Measurements from ENCODE around the gene SORCS2. TPM values are rescaled to one million over a fixed set of nuclear protein-coding genes. Genes with fewer than 3 reads are reported as not detected.

SORCS2 gene
- total RNA-seq, 6 experiments from 2014 or later: 0.18 to 6.2 (median 3.1) TPM

- WGBS (ENCODE audit: insufficient coverage, low coverage, low lambda C conversion rate, missing lambda C conversion rate): 80% methylated on average over 3 of the region's 12 CpGs
- DNase-seq (no peak), ATAC-seq (no peak)
Measured at GRCh38 chr4:7540206-7540605, 347.9 kb downstream of the SORCS2 start.

GRCh38 chr4:7540654-7541413, 348.5 kb downstream of the SORCS2 start:
- no peak for ATAC-seq
- Histone ChIP-seq H3K36me3 (no peaks in the 10 kb centered on the region), H3K27me3 (no peaks in the 10 kb centered on the region), H3K27ac (no peak overlapping the region), H3K4me1 (peaks cover 0 to 9% (median 4%) of the 10 kb centered on the region in 4 donors), H3K4me3 (no peak overlapping the region), H3K9me3 (no peaks in the 10 kb centered on the region)
- intact Hi-C loops (cut with DNase I): no loop called here
- TF ChIP-seq POLR2A (IDR thresholded peaks at IDR 0.05) (no peak), CTCF (IDR thresholded peaks at IDR 0.05) (no peak)
- no peak for DNase-seq
- no CpG with 5 or more reads among the region's 17 CpGs for WGBS (ENCODE audit: insufficient coverage, low coverage, low lambda C conversion rate, missing lambda C conversion rate)

More at GRCh38 chr4:7540206-7540605, 347.9 kb downstream of the SORCS2 start:
- intact Hi-C loops (cut with DNase I): no loop called here
- Histone ChIP-seq H3K9me3 (no peaks in the 10 kb centered on the region), H3K36me3 (no peaks in the 10 kb centered on the region), H3K27ac (no peak overlapping the region), H3K27me3 (no peaks in the 10 kb centered on the region), H3K4me3 (no peak overlapping the region), H3K4me1 (peaks cover 0 to 9% (median 4%) of the 10 kb centered on the region in 4 donors)
- no peak for TF ChIP-seq POLR2A (IDR thresholded peaks at IDR 0.05)

GRCh38 chr4:7541414-7541810, 349.1 kb downstream of the SORCS2 start:
- no peak for TF ChIP-seq POLR2A (IDR thresholded peaks at IDR 0.05)
- TF ChIP-seq CTCF (IDR thresholded peaks at IDR 0.05): no peak
- no CpG with 5 or more reads among the region's 8 CpGs for WGBS (ENCODE audit: insufficient coverage, low coverage, low lambda C conversion rate, missing lambda C conversion rate)
- DNase-seq (no peak), ATAC-seq (no peak)
- H3K4me1 ChIP-seq: peaks cover 0 to 10% (median 4%) of the 10 kb centered on the region in 4 donors
- H3K36me3 ChIP-seq: no peaks in the 10 kb centered on the region
- intact Hi-C loops (cut with DNase I): no loop called here
- H3K27me3 ChIP-seq: no peaks in the 10 kb centered on the region
- H3K4me3 ChIP-seq: no peak overlapping the region
- H3K27ac ChIP-seq: no peak overlapping the region
- H3K9me3 ChIP-seq: no peaks in the 10 kb centered on the region

- intact Hi-C loops (cut with DNase I): no loop called here
- Histone ChIP-seq H3K9me3 (no peaks in the 10 kb centered on the region), H3K27me3 (no peaks in the 10 kb centered on the region), H3K27ac (no peak overlapping the region), H3K4me1 (peaks cover 0 to 20% (median 9%) of the 10 kb centered on the region in 4 donors), H3K36me3 (no peaks in the 10 kb centered on the region), H3K4me3 (no peak overlapping the region)
- TF ChIP-seq POLR2A (IDR thresholded peaks at IDR 0.05) (no peak), CTCF (IDR thresholded peaks at IDR 0.05) (no peak)
- DNase-seq (no peak), ATAC-seq (no peak)
- WGBS (ENCODE audit: insufficient coverage, low coverage, low lambda C conversion rate, missing lambda C conversion rate): 94% methylated on average over 3 of the region's 4 CpGs
Measured at GRCh38 chr4:7542781-7543180, 350.4 kb downstream of the SORCS2 start.

GRCh38 chr4:7546152-7546808, 353.9 kb downstream of the SORCS2 start:
- 45% methylated on average over 4 of the region's 18 CpGs for WGBS (ENCODE audit: insufficient coverage, low coverage, low lambda C conversion rate, missing lambda C conversion rate)

More at GRCh38 chr4:7546152-7546808, 353.9 kb downstream of the SORCS2 start:
- DNase-seq: no peak
- Histone ChIP-seq H3K27ac (no peak overlapping the region), H3K36me3 (no peaks in the 10 kb centered on the region), H3K9me3 (no peaks in the 10 kb centered on the region), H3K4me1 (peaks cover 0 to 23% (median 11%) of the 10 kb centered on the region in 4 donors), H3K27me3 (no peaks in the 10 kb centered on the region), H3K4me3 (no peak overlapping the region)
- ATAC-seq: no peak
- no peak for TF ChIP-seq CTCF (IDR thresholded peaks at IDR 0.05)
- no peak for TF ChIP-seq POLR2A (IDR thresholded peaks at IDR 0.05)
- intact Hi-C loops (cut with DNase I): no loop called here

Data from right lobe of liver (tissue), 6 donors.